Inflammatory macrophage treated with lipopolysaccharide for 4 hours (primary cell): Measurements from ENCODE around the gene EBF4.
"Not testable (repeated sequence)": the region's sequence is repeated elsewhere in the genome, so short reads cannot be mapped to it uniquely, and the experiment has no call there.

Experiments
- DNase-seq: peaks from one replicate; pipeline ENCODE4 v3.0.0-alpha.2; 2020

The EBF4 gene

GRCh38 chr20:2760297-2760951 lies 67.8 kb downstream of the EBF4 start:
- no peak for DNase-seq

- no peak for DNase-seq
These were observed 68.3 kb downstream of the EBF4 start for GRCh38 chr20:2760952-2761305.

- DNase-seq, result no peak
These were observed 69.3 kb downstream of the EBF4 start for GRCh38 chr20:2761885-2762284.

- DNase-seq, result no peak
These were observed 70.1 kb downstream of the EBF4 start for GRCh38 chr20:2762578-2763131.

- DNase-seq, result no peak
These were observed 70.6 kb downstream of the EBF4 start for GRCh38 chr20:2763186-2763585.

GRCh38 chr20:2767768-2768631 lies 75.4 kb downstream of the EBF4 start:
- DNase-seq, result no peak

- DNase-seq, result no peak
These were observed 76.0 kb downstream of the EBF4 start for GRCh38 chr20:2768632-2769015.

GRCh38 chr20:2770091-2770490 lies 77.5 kb downstream of the EBF4 start:
- DNase-seq, result not testable (repeated sequence)

GRCh38 chr20:2771631-2772080 lies 79.1 kb downstream of the EBF4 start:
- DNase-seq, result no peak

- no peak for DNase-seq
These were observed 81.2 kb downstream of the EBF4 start for GRCh38 chr20:2773812-2774211.

- no peak for DNase-seq
These were observed 82.6 kb downstream of the EBF4 start for GRCh38 chr20:2775139-2775538.

GRCh38 chr20:2778602-2779321 lies 86.2 kb downstream of the EBF4 start:
- DNase-seq, result peak; percentile 43

GRCh38 chr20:2780948-2781347 lies 88.4 kb downstream of the EBF4 start:
- DNase-seq, result no peak

GRCh38 chr20:2783908-2784566 lies 91.5 kb downstream of the EBF4 start:
- no peak for DNase-seq

- DNase-seq, result no peak
These were observed 100.9 kb downstream of the EBF4 start for GRCh38 chr20:2793471-2793870.

- DNase-seq, result no peak
These were observed 101.7 kb downstream of the EBF4 start for GRCh38 chr20:2794202-2794748.

- DNase-seq, result no peak
These were observed 102.4 kb downstream of the EBF4 start for GRCh38 chr20:2794866-2795447.

GRCh38 chr20:2795451-2795850 lies 102.9 kb downstream of the EBF4 start:
- no peak for DNase-seq

GRCh38 chr20:2796011-2796660 lies 103.6 kb downstream of the EBF4 start:
- no peak for DNase-seq

GRCh38 chr20:2797136-2797983 lies 104.8 kb downstream of the EBF4 start:
- no peak for DNase-seq
